HL-60 (cell line): ENCODE measurements around the gene ZNF74.

ENCODE experiments used
- DNase-seq, 2 experiments: peaks; one replicate each; pipeline ENCODE4 v3.0.0-alpha.2; 2010 to 2020; ENCODE audit warnings: low read depth in 1 of 2, low spot score in 1 of 2
- H3K27ac ChIP-seq: fragments of 250-450 bp; sonication (Bioruptor Pico); replicated peaks from 2 replicates; pipeline ENCODE4 v1.5.1; 2020; ENCODE audit warnings: mild to moderate bottlenecking, moderate library complexity
- H3K27me3 ChIP-seq: fragments of 250-450 bp; sonication (Bioruptor Pico); 2 replicates; pipeline ENCODE4 v1.5.1; 2021; ENCODE audit warnings: mild to moderate bottlenecking, moderate library complexity; ENCODE audit not compliant: insufficient read depth, poor library complexity, severe bottlenecking
- H3K4me3 ChIP-seq: replicated peaks from 2 replicates; pipeline ENCODE4 v1.5.1; 2011; ENCODE audit warnings: mild to moderate bottlenecking, control low read depth, low read length; ENCODE audit not compliant: insufficient read depth
- CTCF ChIP-seq: IDR thresholded peaks from one replicate; pipeline ENCODE4 v1.5.1; 2011; ENCODE audit warnings: low read length, control low read depth, inconsistent platforms; ENCODE audit not compliant: insufficient read depth
- GABPA ChIP-seq: IDR thresholded peaks from 2 replicates; pipeline ENCODE4 v1.6.1; 2012; ENCODE audit warnings: low read depth
- POLR2AphosphoS5 ChIP-seq: IDR thresholded peaks from 2 replicates; pipeline ENCODE4 v1.6.1; 2012; ENCODE audit warnings: low read depth
- SPI1 ChIP-seq: IDR thresholded peaks from 2 replicates; pipeline ENCODE4 v1.6.1; 2012; ENCODE audit warnings: low read depth, mild to moderate bottlenecking, borderline replicate concordance
- TF ChIP-seq, protein P1 (sequence below): IDR thresholded peaks from 2 replicates; pipeline ENCODE4 v1.6.1; 2012; ENCODE audit warnings: low read depth; ENCODE audit not compliant: insufficient replicate concordance

The ZNF74 gene

GRCh38 chr22:20441631-20442484, 47.9 kb downstream of the ZNF74 start:
- H3K4me3 ChIP-seq = no peak overlapping the region
- TF ChIP-seq SPI1 = peak; percentile 25; the same call in 1 of the 2 replicates
- TF ChIP-seq, protein P1, sequence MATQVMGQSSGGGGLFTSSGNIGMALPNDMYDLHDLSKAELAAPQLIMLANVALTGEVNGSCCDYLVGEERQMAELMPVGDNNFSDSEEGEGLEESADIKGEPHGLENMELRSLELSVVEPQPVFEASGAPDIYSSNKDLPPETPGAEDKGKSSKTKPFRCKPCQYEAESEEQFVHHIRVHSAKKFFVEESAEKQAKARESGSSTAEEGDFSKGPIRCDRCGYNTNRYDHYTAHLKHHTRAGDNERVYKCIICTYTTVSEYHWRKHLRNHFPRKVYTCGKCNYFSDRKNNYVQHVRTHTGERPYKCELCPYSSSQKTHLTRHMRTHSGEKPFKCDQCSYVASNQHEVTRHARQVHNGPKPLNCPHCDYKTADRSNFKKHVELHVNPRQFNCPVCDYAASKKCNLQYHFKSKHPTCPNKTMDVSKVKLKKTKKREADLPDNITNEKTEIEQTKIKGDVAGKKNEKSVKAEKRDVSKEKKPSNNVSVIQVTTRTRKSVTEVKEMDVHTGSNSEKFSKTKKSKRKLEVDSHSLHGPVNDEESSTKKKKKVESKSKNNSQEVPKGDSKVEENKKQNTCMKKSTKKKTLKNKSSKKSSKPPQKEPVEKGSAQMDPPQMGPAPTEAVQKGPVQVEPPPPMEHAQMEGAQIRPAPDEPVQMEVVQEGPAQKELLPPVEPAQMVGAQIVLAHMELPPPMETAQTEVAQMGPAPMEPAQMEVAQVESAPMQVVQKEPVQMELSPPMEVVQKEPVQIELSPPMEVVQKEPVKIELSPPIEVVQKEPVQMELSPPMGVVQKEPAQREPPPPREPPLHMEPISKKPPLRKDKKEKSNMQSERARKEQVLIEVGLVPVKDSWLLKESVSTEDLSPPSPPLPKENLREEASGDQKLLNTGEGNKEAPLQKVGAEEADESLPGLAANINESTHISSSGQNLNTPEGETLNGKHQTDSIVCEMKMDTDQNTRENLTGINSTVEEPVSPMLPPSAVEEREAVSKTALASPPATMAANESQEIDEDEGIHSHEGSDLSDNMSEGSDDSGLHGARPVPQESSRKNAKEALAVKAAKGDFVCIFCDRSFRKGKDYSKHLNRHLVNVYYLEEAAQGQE = no peak
- TF ChIP-seq GABPA = no peak
- TF ChIP-seq CTCF = no peak
- no peak for TF ChIP-seq POLR2AphosphoS5
- DNase-seq = peak in 1 of 2 experiments; percentile 57
- H3K27ac ChIP-seq = no peak overlapping the region
- peaks cover 22% of the 10 kb centered on the region for H3K27me3 ChIP-seq

DNA sequence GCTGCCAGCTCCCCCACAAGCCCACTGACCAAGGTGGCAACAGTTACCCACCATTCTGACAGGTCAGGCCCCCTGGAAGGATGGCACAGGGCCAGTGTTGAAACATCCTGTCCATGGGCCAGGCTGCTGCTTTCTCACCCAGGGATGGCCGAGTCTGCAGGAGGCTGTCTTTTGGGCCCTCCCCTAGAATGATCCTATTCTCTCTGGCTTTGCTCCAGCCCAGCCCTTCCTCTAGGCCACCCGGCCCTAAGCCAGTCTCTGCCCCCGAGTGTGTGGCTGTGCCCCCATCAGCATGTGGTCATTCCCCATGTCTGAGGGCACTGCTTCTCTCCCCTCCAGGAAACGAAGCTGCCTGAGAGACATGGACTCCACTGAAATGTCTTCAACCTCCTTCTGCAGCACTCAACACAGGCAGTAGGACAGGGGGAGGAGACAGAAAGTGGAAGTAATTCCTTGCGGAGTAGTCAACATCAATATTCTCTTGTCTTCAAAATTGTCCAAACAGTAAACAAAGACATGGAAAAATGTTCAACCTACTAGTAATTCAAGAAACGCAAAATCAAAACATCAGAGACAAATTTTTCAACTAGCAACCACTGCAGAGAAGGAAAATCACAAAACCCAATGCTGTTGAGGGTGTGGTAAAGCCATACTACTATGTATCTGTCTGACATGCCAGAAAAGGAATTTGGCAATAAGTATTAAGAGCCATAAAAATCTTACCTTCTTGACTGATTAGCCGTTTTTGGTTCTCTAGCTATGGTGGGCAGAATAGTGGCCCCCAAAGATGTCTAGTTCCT, 48.7 kb downstream of the ZNF74 start:
- no peak for TF ChIP-seq POLR2AphosphoS5
- no peak for TF ChIP-seq CTCF
- TF ChIP-seq, protein P1 = no peak
- no peak for TF ChIP-seq GABPA
- no peak for TF ChIP-seq SPI1
- H3K4me3 ChIP-seq = no peak overlapping the region
- no peak for DNase-seq
- H3K27me3 ChIP-seq = peaks cover 17% of the 10 kb centered on the region
- H3K27ac ChIP-seq = no peak overlapping the region

- H3K27ac ChIP-seq = no peak overlapping the region
- no peak for TF ChIP-seq CTCF
- TF ChIP-seq GABPA = no peak
- TF ChIP-seq SPI1 = no peak
- no peak for TF ChIP-seq POLR2AphosphoS5
- TF ChIP-seq, protein P1 = no peak
- DNase-seq = no peak
- no peak overlapping the region for H3K4me3 ChIP-seq
- H3K27me3 ChIP-seq = peaks cover 3% of the 10 kb centered on the region
Observed at GRCh38 chr22:20444325-20444724, 50.4 kb downstream of the ZNF74 start.
